Muscle of leg (tissue), 11 donors: ENCODE data around the gene TSHB. TPM values are rescaled to one million over a fixed set of nuclear protein-coding genes. Genes with fewer than 3 reads are reported as not detected.

Source experiments
- DNase-seq: peaks from one replicate; pipeline ENCODE4 v3.0.0; 2013
- H3K27ac ChIP-seq: one replicate; pipeline ENCODE4 v1.5.1; 2013; ENCODE audit warnings: mild to moderate bottlenecking, low read length, control low read depth
- H3K27me3 ChIP-seq: one replicate; pipeline ENCODE4 v1.6.1; 2013; ENCODE audit warnings: low read length; ENCODE audit not compliant: control insufficient read depth, insufficient read depth
- H3K36me3 ChIP-seq: one replicate; pipeline ENCODE4 v1.6.1; 2013; ENCODE audit warnings: low read length; ENCODE audit not compliant: control insufficient read depth, insufficient read depth
- H3K4me1 ChIP-seq: one replicate; pipeline ENCODE4 v1.6.1; 2013; ENCODE audit warnings: low read length; ENCODE audit not compliant: control insufficient read depth, insufficient read depth
- H3K4me3 ChIP-seq: one replicate; pipeline ENCODE4 v1.5.1; 2013; ENCODE audit warnings: low read length, control low read depth
- H3K9me3 ChIP-seq: replicated peaks from 2 replicates; pipeline ENCODE4 v1.6.1; 2013; ENCODE audit warnings: low read depth, low read length; ENCODE audit not compliant: control insufficient read depth
- WGBS: methylation state at CpG from one replicate; pipeline ENCODE4 v1.1.5; 2013; ENCODE audit warnings: missing lambda C conversion rate; ENCODE audit not compliant: insufficient coverage; 5-methylcytosine and 5-hydroxymethylcytosine counted together
- polyA plus RNA-seq, 8 donors: library from polyadenylated mRNA; unstranded; fragments of 120-200 nt; gene quantifications; one replicate each; pipeline versions ENCODE4 v1.2.1 to v1.2.3, GENCODE V29; 2013; ENCODE audit warnings: inconsistent platforms in 1 of 8, low replicate concordance in 1 of 8; ENCODE audit not compliant: insufficient read length in 8 of 8, insufficient read depth in 1 of 8
- total RNA-seq: library from RNA; stranded (reverse); fragments of 120-200 nt; gene quantifications from one replicate; pipeline ENCODE4 v1.2.4, GENCODE V29; 2013

TSHB gene
- total and polyA plus RNA-seq, 9 donors, result not detected

DNA sequence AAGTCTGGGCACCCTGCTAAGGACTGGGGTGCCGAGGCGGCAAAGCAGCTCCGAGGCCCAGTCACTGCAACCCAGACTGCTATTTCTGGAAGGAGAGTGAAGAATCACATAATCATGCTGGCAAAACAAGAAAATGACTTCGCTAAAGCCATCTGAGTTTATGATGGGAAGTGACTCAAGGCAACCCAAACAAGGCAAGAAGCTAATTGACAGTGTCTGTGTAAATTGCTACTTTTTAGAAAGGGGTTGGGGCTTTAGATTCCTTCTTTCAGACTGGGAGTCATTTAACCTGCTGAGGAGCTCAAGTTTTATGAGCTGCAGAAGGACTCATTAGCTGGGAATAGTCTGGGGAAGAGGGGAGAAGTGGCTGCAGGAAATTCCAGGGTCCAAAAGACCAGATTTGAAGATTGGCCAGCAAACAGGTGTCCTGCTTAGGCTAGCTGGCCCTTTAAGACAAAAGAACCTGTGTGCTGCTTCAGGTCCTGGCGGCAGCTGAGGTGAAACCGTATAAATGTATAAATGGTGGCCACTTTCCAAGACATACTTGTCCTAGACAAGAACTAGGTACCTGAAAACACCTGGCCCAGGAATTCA lies 28.1 kb downstream of the TSHB start:
- Histone ChIP-seq H3K4me3 (no peak overlapping the region), H3K9me3 (no peaks in the 10 kb centered on the region), H3K27ac (no peak overlapping the region), H3K36me3 (peaks cover 2% of the 10 kb centered on the region), H3K27me3 (no peaks in the 10 kb centered on the region), H3K4me1 (peaks cover 2% of the 10 kb centered on the region)
- 66% methylated on average over 4 of the region's 6 CpGs for WGBS
- no peak for DNase-seq

DNA sequence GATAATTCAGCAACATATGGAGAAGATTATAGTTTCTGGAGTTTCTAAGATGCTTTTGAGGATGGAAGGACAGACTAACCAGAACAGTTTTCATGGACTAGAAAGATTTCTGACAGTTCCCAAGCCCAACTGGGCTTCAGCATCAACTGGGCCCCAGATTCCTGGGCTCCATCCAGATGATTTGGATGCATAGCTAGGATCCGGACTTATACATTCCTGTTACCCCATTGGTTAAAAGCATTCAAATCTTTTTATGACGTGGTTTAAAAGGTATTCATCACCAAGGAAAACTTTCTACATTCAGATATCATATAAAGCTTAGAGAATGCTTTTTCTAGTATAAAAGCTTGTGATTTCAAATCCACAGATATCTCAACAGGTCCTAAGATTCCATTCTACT lies 29.7 kb downstream of the TSHB start:
- H3K27ac ChIP-seq, result no peak overlapping the region
- peaks cover 2% of the 10 kb centered on the region for H3K4me1 ChIP-seq
- no peaks in the 10 kb centered on the region for H3K27me3 ChIP-seq
- no peak for DNase-seq
- H3K36me3 ChIP-seq, result peaks cover 2% of the 10 kb centered on the region
- H3K4me3 ChIP-seq, result no peak overlapping the region
- WGBS, result no CpG with 5 or more reads among the region's 2 CpGs
- no peaks in the 10 kb centered on the region for H3K9me3 ChIP-seq

GRCh38 chr1:115060501-115060900 lies 30.9 kb downstream of the TSHB start:
- WGBS, result no CpG with 5 or more reads among the region's 4 CpGs
- DNase-seq, result no peak
- no peak overlapping the region for H3K4me3 ChIP-seq
- H3K9me3 ChIP-seq, result no peaks in the 10 kb centered on the region
- peaks cover 2% of the 10 kb centered on the region for H3K36me3 ChIP-seq
- no peak overlapping the region for H3K27ac ChIP-seq
- H3K4me1 ChIP-seq, result peaks cover 2% of the 10 kb centered on the region
- no peaks in the 10 kb centered on the region for H3K27me3 ChIP-seq

DNA sequence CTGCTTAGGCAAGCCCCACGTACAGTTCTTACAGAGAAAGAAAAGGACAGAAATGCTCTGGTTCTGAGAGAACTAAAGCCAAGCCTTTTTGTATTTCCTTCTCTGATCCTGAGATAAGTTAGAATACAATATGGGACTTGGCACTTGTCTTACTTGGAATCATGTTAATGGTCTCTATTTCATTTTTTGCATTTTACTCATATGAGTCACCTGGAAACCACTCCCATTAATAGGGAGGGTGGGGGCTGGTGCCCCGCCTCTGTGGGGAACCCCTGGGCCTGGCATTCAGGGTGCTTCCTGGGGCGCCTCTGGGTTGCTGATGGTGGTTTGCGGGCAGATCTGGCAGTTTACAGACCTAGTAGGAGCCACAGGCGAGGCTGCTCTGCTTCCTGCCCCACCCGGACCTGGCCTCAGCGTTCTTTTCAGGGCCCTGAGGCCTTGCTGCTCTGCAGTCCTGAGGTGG lies 32.9 kb downstream of the TSHB start:
- H3K9me3 ChIP-seq, result no peaks in the 10 kb centered on the region
- no peak for DNase-seq
- no peaks in the 10 kb centered on the region for H3K4me1 ChIP-seq
- H3K4me3 ChIP-seq, result no peak overlapping the region
- peaks cover 2% of the 10 kb centered on the region for H3K36me3 ChIP-seq
- WGBS, result 72% methylated on average over 3 of the region's 7 CpGs
- H3K27ac ChIP-seq, result no peak overlapping the region
- no peaks in the 10 kb centered on the region for H3K27me3 ChIP-seq

- no peaks in the 10 kb centered on the region for H3K36me3 ChIP-seq
- H3K27ac ChIP-seq, result no peak overlapping the region
- 100% methylated on average over 2 of the region's 7 CpGs for WGBS
- peaks cover 4% of the 10 kb centered on the region for H3K4me1 ChIP-seq
- no peak overlapping the region for H3K4me3 ChIP-seq
- no peak for DNase-seq
- H3K9me3 ChIP-seq, result no peaks in the 10 kb centered on the region
- H3K27me3 ChIP-seq, result no peaks in the 10 kb centered on the region
These were observed 33.7 kb downstream of the TSHB start for GRCh38 chr1:115063228-115063901.

DNA sequence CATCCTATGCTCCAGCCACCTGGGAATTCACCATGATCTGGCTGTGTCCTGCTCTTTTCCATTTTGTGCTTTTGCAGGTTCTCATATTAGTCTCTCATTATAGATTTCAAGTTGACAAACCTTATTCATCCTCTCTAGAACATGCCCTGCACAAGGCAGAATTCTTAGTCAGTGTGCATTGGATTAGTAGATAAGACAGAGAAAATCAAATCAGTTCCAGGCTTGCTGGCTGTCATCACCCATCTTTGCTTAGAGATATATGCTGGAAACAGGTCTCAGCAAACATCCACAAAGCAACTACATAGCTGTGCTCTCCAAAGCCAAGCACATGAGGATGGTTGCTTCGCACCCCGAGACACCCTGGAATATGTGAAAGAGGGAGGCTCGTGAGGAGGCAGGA lies 34.8 kb downstream of the TSHB start:
- 94% methylated on average over 3 of the region's 3 CpGs for WGBS
- no peaks in the 10 kb centered on the region for H3K9me3 ChIP-seq
- H3K27me3 ChIP-seq, result no peaks in the 10 kb centered on the region
- no peak overlapping the region for H3K27ac ChIP-seq
- DNase-seq, result no peak
- no peaks in the 10 kb centered on the region for H3K36me3 ChIP-seq
- H3K4me1 ChIP-seq, result peaks cover 7% of the 10 kb centered on the region
- no peak overlapping the region for H3K4me3 ChIP-seq

- H3K27me3 ChIP-seq, result no peaks in the 10 kb centered on the region
- H3K27ac ChIP-seq, result no peak overlapping the region
- H3K4me3 ChIP-seq, result no peak overlapping the region
- no peak for DNase-seq
- no CpG with 5 or more reads among the region's 6 CpGs for WGBS
- H3K9me3 ChIP-seq, result no peaks in the 10 kb centered on the region
- H3K4me1 ChIP-seq, result peaks cover 7% of the 10 kb centered on the region
- no peaks in the 10 kb centered on the region for H3K36me3 ChIP-seq
These were observed 35.4 kb downstream of the TSHB start for GRCh38 chr1:115065021-115065420.

DNA sequence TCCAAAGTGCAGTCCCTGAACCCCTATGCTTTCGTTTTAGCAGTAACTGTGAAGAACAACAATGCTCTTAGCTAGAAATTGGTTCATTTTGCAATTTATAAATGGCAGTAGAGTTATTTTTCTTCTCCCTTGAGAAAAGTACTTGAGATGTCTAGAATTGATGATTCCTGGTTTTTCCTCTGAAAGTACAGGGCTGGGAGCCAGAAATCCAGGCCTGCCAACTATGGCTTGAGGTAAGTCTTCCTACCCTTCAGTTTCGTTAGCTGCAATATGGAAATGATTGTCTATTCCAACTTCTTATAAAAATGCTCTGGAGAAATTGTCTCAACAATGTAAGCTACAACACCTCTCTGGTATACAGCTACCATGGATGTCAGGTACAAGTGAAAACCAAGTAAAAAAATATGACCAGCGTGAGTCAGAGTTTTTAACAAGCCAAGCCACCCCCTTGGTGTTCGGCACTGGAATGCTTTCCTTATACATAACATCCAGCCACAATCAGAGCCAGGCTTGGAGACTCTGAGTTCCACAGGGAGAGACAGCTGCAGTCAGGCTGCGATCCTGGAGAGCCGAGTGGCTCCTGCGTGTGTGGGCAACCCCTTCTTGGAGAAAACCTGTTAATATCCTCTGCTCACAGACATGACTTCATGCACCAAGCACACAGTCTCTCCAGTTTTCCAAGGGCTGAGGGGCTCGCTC lies 37.7 kb downstream of the TSHB start:
- no peak for DNase-seq
- WGBS, result 15% methylated on average over 2 of the region's 8 CpGs

DNA sequence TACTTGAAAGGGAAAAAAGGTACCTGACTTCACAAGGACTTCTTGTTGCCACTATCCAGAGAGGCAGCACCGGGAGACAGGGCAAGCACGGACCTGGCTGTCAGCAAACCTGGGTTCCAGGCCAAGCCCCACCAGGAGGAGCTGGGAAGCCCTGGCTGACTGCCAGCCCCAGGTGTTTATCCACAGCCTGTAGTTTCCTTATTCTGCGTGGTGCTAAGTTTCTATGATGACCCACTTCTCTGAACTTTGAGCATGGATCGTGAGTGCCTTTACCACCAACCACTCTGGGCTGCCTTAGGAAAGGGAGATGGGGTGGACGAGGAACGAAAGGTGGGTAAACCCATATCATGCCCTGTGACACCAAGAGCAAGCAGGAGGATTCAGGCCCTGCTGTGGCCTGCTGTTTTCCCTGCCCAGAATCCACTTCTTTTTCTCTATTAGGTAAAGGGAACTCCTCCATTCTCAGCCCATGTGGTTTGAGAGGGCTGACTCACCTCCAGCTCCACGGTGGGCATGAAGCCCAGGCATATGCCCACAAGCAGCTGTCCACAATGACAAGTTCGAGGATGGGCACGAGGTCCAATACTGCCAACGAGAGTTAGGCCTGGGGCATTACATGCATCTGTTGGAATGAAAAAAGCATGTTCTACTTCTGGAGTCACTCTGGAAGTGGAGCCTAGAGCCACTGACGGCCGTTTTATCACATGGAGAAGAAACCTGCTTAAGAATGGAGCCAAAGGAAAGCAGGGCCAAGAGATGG lies 39.4 kb downstream of the TSHB start:
- H3K9me3 ChIP-seq, result no peaks in the 10 kb centered on the region
- no peak overlapping the region for H3K27ac ChIP-seq
- no peak for DNase-seq
- H3K4me1 ChIP-seq, result peaks cover 16% of the 10 kb centered on the region
- 77% methylated on average over 6 of the region's 12 CpGs for WGBS
- H3K27me3 ChIP-seq, result no peaks in the 10 kb centered on the region
- no peak overlapping the region for H3K4me3 ChIP-seq
- no peaks in the 10 kb centered on the region for H3K36me3 ChIP-seq

More for the DNA sequence above, 37.7 kb downstream of the TSHB start:
- Histone ChIP-seq H3K4me3 (no peak overlapping the region), H3K27ac (no peak overlapping the region), H3K27me3 (no peaks in the 10 kb centered on the region), H3K9me3 (no peaks in the 10 kb centered on the region), H3K36me3 (no peaks in the 10 kb centered on the region), H3K4me1 (peaks cover 7% of the 10 kb centered on the region)
